Breast epithelium (tissue), 3 donors: ENCODE measurements around the gene PPP2CA.

ENCODE experiments used
- POLR2A ChIP-seq: fragments of 450-650 bp; IDR thresholded peaks from one replicate; pipeline ENCODE4 v1.6.1; 2016; ENCODE audit warnings: antibody characterized with exemption, mild to moderate bottlenecking, moderate library complexity
- TF ChIP-seq, protein P1 (sequence below), 3 donors: fragments of 450-650 bp; IDR thresholded peaks; one replicate each; pipeline ENCODE4 v1.5.1; 2016 to 2017; ENCODE audit warnings: antibody characterized with exemption in 3 of 3, mild to moderate bottlenecking in 3 of 3, moderate library complexity in 3 of 3

DNA sequence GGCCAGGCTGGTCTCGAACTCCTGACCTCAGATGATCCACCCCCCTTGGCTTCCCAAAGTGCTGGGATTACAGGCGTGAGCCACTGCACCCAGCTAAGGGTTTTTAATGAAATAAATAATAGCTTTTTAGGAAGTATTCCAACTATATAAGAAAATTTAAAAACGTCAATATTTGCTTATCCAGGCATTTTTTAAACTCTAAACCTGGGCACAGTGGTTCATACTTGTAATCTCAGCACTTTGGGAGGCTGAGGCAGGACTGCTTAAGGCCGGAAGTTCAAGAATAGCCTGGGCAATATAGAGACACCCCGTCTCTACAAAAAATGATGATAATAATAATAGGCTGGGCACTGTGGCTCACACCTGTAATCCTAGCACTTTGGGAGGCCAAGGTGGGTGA lies 63.3 kb downstream of the PPP2CA start:
- TF ChIP-seq, protein P1, sequence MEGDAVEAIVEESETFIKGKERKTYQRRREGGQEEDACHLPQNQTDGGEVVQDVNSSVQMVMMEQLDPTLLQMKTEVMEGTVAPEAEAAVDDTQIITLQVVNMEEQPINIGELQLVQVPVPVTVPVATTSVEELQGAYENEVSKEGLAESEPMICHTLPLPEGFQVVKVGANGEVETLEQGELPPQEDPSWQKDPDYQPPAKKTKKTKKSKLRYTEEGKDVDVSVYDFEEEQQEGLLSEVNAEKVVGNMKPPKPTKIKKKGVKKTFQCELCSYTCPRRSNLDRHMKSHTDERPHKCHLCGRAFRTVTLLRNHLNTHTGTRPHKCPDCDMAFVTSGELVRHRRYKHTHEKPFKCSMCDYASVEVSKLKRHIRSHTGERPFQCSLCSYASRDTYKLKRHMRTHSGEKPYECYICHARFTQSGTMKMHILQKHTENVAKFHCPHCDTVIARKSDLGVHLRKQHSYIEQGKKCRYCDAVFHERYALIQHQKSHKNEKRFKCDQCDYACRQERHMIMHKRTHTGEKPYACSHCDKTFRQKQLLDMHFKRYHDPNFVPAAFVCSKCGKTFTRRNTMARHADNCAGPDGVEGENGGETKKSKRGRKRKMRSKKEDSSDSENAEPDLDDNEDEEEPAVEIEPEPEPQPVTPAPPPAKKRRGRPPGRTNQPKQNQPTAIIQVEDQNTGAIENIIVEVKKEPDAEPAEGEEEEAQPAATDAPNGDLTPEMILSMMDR (IDR thresholded peaks at IDR 0.05), result no peak
- no peak for TF ChIP-seq POLR2A
